Osteocyte (in vitro differentiated cells): Measurements from ENCODE around the gene ARF4. TPM values are rescaled to one million over a fixed set of nuclear protein-coding genes. Genes with fewer than 3 reads are reported as not detected.

ENCODE experiments used
- DNase-seq: peaks from one replicate; pipeline ENCODE4 v3.0.0; 2021; ENCODE audit warnings: mixed read lengths; ENCODE audit not compliant: unreplicated experiment; ENCODE audit errors: extremely low spot score
- H3K27ac Mint-ChIP-seq: one replicate; pipeline ENCODE4 v1.8.0; 2021; ENCODE audit warnings: mild to moderate bottlenecking, mixed read lengths; ENCODE audit not compliant: unreplicated experiment
- H3K27me3 Mint-ChIP-seq: one replicate; pipeline ENCODE4 v1.8.0; 2021; ENCODE audit warnings: mixed read lengths; ENCODE audit not compliant: unreplicated experiment
- H3K36me3 Mint-ChIP-seq: one replicate; pipeline ENCODE4 v1.8.0; 2021; ENCODE audit warnings: mixed read lengths; ENCODE audit not compliant: unreplicated experiment
- H3K4me1 Mint-ChIP-seq: one replicate; pipeline ENCODE4 v1.8.0; 2021; ENCODE audit warnings: mixed read lengths; ENCODE audit not compliant: unreplicated experiment
- H3K4me3 Mint-ChIP-seq: one replicate; pipeline ENCODE4 v1.8.0; 2021; ENCODE audit warnings: mild to moderate bottlenecking, moderate library complexity, mixed read lengths; ENCODE audit not compliant: unreplicated experiment
- H3K9me3 Mint-ChIP-seq: one replicate; pipeline ENCODE4 v1.8.0; 2021; ENCODE audit warnings: mixed read lengths; ENCODE audit not compliant: unreplicated experiment
- total RNA-seq: library from RNA; stranded (reverse); gene quantifications from 2 replicates; pipeline ENCODE4 v1.2.1, GENCODE V29; 2021
- TF ChIP-seq, protein P1 (sequence below): fragments of 200-600 bp; sonication (generic); IDR thresholded peaks from 2 replicates; pipeline ENCODE4 v1.5.0; 2021; ENCODE audit warnings: antibody characterized with exemption, mild to moderate bottlenecking, moderate library complexity

ARF4 gene
- total RNA-seq, 1 donor from 2014 or later: 252 TPM

DNA sequence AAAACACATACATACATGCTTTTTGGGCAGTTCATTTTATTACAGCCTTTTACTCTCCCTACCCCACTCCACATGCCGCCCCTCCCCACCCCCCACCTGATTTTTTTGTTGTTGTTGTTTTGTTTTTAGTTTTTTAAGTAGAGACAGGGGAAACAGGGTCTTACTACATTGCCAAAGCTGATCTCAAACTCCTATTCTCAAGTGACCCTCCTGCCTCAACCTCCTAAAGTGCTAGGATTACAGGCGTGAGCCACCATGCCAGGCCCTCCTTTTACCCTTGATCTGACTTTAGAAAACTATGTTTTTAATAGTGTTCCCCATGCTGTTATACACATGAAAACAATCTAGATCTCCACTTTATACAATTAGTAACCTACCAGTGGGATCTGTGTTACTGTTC, 26.3 kb downstream of the ARF4 start:
- H3K4me1 Mint-ChIP-seq: no peaks in the 10 kb centered on the region
- H3K27me3 Mint-ChIP-seq: no peaks in the 10 kb centered on the region
- H3K27ac Mint-ChIP-seq: no peak overlapping the region
- TF ChIP-seq, protein P1, sequence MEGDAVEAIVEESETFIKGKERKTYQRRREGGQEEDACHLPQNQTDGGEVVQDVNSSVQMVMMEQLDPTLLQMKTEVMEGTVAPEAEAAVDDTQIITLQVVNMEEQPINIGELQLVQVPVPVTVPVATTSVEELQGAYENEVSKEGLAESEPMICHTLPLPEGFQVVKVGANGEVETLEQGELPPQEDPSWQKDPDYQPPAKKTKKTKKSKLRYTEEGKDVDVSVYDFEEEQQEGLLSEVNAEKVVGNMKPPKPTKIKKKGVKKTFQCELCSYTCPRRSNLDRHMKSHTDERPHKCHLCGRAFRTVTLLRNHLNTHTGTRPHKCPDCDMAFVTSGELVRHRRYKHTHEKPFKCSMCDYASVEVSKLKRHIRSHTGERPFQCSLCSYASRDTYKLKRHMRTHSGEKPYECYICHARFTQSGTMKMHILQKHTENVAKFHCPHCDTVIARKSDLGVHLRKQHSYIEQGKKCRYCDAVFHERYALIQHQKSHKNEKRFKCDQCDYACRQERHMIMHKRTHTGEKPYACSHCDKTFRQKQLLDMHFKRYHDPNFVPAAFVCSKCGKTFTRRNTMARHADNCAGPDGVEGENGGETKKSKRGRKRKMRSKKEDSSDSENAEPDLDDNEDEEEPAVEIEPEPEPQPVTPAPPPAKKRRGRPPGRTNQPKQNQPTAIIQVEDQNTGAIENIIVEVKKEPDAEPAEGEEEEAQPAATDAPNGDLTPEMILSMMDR: no peak
- H3K9me3 Mint-ChIP-seq: no peaks in the 10 kb centered on the region
- H3K36me3 Mint-ChIP-seq: peaks cover 41% of the 10 kb centered on the region
- DNase-seq: no peak
- H3K4me3 Mint-ChIP-seq: no peak overlapping the region

DNA sequence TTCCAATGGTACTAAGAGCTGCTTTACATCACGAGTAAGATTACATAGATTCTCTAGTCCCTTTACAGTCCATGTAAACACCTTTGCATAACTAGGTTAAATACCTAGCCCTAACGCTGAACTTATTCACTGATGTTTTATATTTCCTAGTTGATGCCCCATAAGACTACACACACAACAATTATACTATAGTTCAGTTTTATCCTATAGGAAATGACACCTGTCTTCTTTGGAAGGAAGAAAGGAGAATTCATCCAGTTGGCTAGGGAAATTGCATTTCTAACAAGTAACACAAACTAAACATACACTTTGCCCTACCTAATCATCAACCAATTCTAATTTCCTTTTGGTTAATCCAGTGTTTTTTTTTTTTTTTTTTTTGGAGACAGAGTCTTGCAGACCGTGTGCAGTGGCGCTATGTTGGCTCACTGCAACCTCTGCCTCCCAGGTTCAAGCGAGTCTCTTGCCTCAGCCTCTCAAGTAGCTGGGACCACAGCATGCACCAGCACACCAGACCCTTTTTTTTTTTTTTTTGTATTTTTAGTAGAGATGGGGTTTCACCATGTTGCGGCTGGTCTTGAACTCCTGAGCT, 27.2 kb downstream of the ARF4 start:
- Mint-ChIP-seq H3K4me3 (no peak overlapping the region), H3K27ac (no peak overlapping the region), H3K4me1 (no peaks in the 10 kb centered on the region), H3K27me3 (no peaks in the 10 kb centered on the region), H3K36me3 (peaks cover 37% of the 10 kb centered on the region), H3K9me3 (no peaks in the 10 kb centered on the region)
- no peak for DNase-seq
- TF ChIP-seq, protein P1: no peak

DNA sequence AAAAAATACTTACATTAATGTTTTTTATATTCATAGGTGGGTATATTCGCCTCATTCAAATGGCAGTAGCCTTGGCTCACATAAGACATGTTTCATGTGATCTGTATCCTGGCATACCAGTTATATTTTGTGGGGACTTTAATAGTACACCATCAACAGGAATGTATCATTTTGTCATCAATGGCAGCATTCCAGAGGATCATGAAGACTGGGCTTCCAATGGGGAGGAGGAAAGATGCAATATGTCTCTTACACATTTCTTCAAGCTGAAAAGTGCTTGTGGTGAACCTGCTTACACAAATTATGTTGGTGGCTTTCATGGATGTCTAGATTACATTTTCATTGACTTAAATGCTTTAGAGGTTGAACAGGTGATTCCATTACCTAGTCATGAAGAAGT, 37.6 kb downstream of the ARF4 start:
- no peak for DNase-seq
- Mint-ChIP-seq H3K27me3 (no peaks in the 10 kb centered on the region), H3K4me1 (peaks cover 33% of the 10 kb centered on the region), H3K27ac (no peak overlapping the region), H3K9me3 (no peaks in the 10 kb centered on the region), H3K4me3 (no peak overlapping the region), H3K36me3 (peaks cover 16% of the 10 kb centered on the region)
- TF ChIP-seq, protein P1: no peak

DNA sequence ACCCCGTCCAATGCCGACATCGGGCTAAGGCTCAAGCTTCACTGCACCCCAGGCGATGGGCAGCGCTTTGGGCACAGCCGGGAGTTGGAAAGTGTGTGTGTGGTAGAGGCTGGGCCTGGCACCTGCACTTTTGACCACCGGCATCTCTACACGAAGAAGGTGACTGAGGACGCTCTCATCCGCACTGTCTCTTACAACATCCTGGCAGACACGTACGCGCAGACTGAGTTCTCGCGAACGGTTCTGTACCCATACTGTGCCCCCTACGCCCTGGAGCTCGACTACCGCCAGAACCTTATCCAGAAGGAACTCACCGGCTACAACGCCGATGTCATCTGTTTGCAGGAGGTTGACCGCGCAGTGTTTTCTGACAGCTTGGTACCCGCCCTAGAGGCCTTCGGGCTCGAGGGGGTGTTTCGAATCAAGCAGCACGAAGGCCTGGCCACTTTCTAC, 40.0 kb downstream of the ARF4 start:
- DNase-seq: no peak
- Mint-ChIP-seq H3K27me3 (no peaks in the 10 kb centered on the region), H3K4me1 (peaks cover 33% of the 10 kb centered on the region), H3K4me3 (peak overlapping the region; percentile 89), H3K27ac (peak overlapping the region; percentile 98), H3K9me3 (no peaks in the 10 kb centered on the region), H3K36me3 (peaks cover 14% of the 10 kb centered on the region)
- TF ChIP-seq, protein P1: no peak

DNA sequence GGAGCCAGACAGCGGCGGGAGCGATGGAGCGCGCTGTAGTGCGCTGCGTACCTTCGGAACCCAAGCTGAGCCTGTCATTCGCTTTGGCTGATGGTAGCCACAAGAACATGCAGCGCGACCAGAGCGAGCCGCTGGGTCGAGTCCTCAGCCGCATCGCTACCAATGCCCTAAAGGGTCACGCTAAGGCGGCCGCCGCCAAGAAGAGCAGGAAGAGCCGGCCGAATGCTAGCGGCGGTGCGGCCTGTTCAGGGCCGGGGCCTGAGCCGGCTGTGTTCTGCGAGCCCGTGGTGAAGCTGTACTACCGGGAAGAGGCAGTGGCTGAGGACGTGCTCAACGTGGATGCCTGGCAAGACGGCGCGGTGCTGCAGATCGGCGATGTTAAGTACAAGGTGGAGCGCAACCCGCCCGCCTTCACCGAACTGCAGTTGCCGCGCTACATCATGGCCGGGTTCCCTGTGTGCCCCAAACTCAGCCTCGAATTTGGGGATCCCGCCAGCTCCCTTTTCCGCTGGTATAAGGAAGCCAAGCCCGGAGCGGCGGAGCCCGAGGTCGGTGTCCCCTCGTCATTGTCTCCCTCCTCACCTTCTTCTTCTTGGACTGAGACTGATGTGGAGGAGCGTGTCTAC, 40.6 kb downstream of the ARF4 start:
- peaks cover 33% of the 10 kb centered on the region for H3K4me1 Mint-ChIP-seq
- no peaks in the 10 kb centered on the region for H3K9me3 Mint-ChIP-seq
- H3K27ac Mint-ChIP-seq: peak overlapping the region; percentile 98
- DNase-seq: no peak
- H3K4me3 Mint-ChIP-seq: peak overlapping the region; percentile 89
- no peaks in the 10 kb centered on the region for H3K27me3 Mint-ChIP-seq
- peaks cover 14% of the 10 kb centered on the region for H3K36me3 Mint-ChIP-seq
- TF ChIP-seq, protein P1: no peak
